ENCODE results near the gene NPR2.

Gene NPR2

DNA sequence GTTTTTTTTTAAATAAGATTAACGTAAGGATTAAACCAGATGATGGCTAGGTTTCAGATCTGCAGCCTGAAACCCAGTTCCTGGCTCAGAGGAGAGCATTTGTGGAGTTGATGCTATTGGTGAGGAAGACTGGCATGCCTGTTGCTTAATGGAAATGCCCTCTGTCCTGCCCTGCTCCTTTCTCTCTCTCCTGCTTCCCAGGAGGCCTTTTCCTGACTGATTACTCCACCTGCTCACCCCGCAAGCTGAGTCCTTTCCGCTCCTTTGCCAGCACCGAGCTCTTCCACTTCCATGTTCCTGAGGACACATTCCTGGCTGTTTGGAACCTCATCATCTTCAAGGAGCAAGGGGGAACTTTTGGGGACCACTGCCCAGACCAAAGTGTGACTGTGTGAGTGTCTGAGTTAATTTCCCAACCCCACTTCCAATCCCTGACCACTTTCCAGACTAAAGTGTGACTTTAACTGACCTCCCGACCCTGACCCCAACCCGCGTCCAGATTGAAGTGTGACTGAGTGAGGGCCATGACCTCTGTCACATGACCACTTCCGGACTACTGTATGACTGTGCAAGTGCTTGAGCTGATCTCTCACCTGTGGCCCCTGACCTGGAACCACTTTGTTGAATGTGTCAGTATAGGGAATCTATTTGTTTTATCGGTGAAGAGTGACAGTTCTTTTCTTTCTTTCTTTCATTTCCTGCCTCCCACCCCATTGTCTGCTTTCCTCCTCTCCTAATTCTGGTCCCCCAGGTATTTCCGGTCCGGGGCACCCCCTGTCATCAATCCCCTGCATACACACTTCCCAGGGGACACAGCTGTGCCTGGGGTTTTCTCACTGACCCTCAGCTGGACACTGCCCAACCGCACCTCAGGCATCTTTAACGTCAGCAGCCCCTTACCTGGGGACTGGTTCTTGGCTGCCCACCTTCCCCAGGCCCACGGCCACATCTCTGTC is 43.1 kb downstream of the NPR2 start:
- DNase-seq = no peak

DNA sequence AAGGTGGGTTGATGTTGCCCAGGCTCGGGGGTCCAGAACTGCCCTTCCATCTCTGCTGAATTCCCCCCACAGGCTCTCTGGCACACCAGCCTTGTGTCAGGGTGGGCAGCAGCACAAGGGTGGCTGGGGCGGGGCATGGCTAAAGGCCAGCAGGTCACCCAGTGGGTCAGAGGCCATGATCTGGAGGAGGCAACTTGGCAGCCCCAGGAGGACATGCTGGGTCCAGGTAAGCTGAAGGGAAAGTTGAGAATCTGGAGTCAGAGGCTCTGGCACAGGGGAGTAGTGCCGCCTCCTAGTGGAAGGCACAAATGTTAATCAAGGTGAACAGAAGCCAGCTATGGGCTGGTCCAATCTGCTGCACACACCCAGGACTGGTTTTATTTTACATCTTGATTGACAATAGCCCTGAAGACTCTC is 43.8 kb downstream of the NPR2 start:
- peak; percentile 60 for DNase-seq

DNA sequence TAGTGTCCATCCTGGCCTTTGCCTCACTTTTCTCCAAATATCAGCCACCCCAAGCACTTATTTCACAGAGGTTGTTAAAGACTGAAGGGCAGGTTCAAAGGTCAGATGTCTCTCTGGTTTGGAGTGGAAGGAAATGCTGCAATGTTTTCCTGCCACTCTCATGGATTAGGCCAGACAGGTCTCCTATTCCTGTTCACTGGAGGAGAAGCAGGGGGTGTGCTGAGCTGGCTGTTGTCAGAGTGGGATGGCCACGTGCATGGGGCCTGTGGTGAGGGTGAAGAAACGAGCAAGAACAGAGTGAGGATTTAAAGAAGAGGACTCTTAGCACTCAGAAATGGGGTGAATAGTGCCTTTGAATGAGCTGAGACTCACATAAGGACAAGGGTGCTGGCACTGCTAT is 44.4 kb downstream of the NPR2 start:
- no peak for DNase-seq

DNA sequence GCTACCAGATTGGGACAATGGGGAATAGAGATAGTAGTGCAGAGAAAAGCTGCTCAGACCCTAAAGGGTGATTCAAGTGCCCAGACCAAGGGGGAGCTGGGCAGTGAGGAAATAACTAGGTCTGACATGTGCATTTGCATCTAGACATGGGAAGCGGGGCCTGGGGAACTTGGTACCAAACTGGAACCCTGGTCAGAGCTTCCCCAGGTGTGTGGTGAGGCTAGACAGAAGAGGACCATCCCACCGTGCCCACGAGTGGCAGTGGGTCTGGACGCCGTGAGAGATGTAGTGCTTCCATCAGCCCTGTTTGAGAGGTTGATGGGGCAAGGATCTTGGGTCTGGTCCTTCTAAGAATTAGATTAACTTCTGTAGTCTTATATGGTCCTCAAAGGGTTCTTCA is 45.2 kb downstream of the NPR2 start:
- no peak for DNase-seq

DNA sequence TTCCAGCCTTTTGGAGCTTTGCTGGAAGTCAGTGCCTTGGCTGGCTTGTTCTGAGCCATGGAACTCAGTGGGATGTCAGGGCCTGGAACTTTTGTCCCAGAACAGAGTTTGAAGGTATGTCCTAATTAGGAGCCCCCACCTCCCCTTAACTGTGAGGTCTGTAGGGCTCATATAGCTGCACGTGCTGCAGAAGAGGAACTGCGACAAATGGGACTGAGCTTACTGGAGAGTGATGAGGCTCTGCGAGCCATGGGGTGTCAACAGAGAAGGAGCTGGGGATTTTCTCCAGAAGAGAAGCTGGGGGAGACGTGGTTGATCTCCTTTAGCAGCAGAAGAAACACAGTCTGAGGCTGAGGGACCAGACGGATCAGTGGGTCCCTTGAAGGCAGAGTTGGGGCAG is 48.5 kb downstream of the NPR2 start:
- no peak for DNase-seq

DNA sequence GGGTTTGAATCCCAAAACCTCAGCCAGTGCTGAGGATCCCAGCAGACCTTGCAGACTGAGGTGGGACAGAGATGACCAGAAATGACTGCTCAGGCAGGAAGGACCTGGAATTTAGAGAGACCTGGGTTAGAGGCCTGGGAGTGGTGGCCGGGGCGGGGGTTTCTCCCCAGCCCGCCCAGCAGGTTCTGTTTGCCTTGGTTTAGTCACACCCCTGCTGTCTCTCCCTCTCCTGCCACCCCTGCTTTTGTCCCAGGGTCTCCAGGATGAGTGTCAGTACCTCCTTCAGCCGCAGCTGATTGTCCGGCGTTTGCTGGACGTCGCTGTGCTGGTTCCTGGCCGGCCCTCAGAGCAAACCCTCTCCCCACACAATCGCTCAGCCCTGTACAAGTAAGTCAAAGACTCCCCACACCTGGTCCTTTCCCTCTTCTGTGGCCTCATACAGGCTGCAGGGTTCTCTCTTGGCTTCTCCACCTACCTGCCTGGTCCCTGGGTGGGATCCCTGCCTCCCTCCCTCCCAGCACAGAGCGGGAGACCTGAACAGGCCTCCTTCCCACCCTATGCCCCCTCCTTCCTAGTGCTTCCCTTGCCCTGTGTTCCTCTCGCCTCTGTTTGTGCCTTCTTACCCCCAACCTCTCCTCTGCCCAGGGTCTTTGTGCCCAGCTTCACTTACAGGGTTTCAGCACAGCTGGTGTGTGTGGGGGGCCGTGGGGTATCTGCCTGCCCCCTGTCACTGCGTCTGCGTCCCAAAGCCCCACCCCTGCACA is 49.7 kb downstream of the NPR2 start:
- no peak for DNase-seq

DNA sequence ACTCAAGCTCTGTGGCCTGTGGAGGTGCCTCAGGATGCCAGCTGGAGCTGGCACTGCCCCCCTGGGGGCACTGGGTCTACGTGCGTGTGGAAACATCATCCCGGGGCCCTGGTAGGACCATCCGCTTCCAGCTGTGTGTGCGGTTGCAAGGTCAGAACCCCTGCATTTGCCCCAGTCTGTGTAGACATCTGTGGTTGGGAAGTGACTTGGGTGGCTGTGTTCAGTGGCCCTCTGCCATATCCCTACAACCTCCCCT is 50.2 kb downstream of the NPR2 start:
- no peak for DNase-seq

DNA sequence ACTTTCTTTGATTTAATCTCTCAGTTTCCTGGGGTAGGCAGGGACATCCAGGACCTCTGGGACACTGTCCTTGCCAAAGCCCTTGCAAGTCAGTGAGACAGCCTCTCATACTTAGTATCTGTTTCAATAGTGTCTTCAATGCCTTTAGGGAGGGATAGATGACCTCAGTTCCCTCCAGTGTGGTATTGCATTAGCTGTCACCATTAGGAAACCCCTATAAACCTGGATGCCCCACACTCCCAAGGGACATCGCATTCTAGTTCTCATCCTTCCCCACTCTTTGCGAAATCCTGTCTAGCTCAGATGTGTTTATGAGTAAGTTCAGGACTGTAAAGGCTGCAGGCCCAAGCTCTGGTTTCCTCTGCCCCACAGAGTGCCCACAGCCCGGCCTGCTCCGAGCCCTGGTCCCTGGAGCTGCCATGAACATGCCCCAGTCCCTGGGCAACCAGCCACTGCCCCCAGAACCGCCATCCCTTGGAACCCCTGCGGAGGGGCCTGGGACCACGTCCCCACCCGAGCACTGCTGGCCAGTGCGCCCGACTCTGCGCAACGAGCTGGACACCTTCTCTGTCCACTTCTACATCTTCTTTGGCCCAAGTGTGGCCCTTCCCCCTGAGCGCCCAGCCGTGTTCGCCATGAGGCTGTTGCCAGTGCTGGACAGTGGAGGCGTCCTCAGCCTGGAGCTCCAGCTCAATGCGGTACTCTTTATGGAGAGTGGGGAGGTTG is 50.8 kb downstream of the NPR2 start:
- DNase-seq = no peak

DNA sequence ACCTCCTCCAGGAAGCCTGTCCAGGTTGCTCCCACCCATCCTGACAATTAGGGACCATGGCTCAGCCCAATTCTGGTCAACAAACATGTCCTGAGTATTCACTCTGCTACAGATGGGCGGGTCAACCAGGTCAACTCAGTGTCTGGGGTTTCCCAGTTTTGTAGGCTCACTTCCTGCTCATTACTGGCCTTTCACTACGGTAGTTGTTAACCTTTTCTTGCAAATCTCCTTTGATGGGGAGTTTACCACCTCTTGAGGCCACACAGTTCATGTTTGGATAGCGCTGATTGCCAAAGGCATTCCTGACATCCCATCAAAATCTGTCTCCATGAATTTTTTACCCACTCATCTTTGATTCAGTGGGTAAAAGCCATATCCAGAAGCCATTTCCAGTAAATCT is 51.4 kb downstream of the NPR2 start:
- no peak for DNase-seq

DNA sequence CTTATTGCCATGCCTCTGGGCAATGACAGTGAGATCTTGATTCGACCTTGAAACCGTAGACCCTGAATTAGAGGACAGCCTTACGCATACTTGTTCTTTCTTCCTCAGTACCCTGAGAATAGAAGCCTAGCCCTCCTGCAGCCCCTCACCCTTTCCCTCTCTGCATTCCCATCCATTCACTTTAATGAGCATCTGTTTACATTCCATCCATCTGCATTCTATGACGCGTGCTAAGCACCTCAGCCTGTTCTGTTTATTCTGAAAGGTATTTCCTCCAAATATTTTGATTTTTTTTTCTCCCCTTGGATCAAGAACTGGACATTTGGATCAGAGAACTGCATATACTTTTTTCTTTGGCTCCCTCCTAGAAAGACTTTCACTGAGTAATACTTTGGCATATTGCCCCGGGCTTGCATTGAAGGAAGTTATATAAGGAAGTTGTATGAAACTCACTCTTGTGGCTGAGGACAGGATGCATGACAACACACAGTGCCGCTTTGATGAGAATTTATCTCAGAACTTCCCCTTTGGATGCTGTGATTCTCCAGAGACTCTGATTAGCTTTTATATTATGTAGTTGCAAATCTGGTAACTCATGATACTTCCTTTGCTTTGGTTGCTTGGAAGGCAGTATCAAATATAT is 53.4 kb downstream of the NPR2 start:
- DNase-seq = peak; percentile 84

DNA sequence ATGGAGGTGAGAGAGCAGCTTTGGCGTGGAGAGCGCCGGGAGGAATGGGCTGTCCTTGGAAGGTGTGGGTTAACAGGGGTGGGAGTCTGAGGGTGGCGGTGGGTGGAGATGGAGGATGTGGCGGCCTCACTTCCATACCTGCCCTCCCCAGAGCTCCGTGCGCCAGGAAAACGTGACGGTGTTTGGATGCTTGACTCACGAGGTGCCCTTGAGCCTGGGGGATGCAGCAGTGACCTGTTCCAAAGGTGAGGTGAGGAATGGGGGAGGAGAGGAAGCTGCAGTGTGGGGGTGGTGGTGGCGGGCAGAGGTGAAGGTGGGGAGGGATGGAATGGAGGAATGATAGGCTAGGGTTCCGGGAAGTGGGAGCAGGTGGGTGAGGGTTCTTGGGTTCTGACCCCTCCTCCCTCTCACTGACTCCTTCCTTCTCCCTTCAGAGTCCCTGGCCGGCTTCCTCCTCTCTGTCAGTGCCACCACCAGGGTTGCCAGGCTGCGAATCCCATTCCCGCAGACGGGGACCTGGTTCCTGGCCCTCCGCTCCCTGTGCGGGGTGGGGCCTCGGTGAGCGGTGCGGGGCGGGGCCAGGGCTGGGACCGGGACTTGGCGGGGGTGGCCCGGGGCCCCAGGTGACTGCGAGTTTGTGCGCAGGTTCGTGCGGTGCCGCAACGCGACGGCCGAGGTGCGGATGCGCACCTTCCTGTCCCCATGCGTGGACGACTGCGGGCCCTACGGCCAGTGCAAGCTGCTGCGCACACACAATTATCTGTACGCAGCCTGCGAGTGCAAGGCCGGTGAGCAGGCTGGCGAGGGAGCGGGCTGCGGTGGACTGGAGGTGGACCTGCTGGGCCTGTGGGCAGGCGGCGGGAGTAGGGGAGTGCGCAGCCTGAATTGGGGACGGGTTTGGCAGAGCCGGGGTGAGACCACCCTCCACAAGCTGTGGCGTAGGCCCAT is 54.7 kb downstream of the NPR2 start:
- no peak for DNase-seq

DNA sequence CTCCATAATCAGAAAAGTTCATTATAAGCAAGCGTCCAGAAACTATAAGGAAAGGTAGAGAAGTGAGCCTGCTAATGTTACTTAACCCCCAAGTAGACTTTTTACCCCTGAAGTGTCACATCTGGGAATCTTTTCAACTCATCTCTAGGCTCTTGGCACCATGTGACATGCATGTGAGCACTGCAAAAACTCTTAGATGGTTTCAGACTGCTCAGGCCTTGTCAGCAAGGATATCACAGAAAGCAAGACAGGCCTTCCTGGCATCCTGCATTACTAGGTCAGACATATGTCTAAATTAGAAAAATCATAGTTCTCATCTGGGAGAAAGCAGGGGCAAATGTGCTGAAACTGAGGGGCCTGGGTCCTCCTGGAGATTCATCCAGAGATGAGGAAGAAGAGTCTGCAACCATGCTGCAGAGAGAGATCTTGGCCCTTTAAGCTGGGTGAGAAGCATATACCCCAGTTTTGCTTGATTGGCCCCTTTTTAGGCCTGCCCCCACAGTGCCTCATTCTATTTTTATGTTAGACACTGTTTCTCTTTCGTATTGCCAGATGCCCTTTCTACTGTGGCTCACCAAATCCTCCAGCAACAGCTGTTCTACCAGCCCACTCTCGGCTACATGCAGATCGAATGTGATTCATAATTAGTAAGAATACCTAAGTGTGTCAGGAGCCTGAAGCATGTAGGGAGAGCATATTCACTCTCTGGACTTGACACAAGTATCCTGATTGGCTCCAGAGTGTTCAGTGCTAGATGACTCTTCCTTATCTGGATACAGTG is 56.6 kb downstream of the NPR2 start:
- DNase-seq = no peak

DNA sequence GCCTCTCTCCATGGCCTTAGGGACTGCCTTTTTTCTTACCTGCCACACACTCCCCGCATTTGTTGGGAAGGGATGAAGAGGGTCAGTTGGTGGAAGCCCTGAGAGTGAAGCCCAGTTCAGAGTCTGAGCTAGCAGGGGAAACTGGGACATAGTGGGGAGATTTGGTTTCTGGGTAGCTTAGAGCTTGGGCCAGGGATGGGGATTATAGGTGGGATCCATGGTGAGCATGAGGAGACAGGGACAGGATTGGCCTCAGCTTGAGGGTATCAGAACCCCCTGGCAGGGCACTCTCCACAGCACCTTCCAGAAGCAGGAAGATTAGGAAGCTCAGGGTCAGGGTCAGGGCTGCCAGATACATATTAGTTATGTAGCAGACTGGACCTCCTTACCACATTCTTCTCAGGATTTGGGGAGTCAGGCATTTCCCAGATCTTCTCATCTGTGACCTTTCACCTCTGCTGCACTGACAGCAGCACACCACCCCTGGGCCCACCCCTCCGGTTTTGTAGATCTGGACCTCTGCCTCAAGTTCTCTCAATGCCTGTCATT is 61.0 kb downstream of the NPR2 start:
- no peak for DNase-seq

DNA sequence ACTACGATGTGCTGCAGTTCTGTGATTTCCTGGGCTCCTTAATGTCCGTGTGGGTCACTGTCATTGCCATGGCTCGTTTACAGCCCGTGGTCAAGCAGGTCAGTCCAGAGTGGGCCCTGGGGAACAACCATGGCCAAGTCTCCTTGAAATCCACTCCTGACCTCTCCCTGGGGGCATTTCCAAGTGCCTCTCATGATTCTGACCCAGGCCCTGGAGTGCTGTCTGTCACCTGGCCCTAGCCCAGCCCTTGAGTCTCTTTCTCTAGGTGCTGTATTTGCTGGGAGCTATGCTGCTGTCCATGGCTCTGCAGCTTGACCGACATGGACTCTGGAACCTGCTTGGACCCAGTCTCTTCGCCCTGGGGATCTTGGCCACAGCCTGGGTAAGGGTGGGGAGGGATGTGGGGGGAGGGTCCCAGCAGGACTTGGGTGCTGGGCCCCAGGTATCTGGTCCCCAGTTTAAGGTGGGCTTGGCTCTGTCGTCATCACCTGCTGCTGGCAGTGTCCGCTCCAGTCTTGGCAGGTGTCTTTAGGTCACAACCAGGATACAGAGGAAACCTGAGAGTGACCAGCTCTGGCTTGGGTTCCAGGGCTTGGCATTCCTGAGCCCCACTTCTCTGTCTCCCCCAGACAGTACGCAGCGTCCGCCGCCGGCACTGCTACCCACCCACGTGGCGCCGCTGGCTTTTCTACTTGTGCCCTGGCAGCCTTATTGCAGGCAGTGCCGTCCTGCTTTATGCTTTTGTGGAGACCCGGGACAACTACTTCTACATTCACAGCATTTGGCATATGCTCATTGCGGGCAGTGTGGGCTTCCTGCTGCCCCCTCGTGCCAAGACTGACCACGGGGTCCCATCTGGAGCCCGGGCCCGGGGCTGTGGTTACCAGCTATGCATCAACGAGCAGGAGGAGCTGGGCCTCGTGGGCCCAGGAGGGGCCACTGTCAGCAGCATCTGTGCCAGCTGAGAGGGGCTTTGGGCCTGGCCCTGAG is 61.8 kb downstream of the NPR2 start:
- DNase-seq = no peak

DNA sequence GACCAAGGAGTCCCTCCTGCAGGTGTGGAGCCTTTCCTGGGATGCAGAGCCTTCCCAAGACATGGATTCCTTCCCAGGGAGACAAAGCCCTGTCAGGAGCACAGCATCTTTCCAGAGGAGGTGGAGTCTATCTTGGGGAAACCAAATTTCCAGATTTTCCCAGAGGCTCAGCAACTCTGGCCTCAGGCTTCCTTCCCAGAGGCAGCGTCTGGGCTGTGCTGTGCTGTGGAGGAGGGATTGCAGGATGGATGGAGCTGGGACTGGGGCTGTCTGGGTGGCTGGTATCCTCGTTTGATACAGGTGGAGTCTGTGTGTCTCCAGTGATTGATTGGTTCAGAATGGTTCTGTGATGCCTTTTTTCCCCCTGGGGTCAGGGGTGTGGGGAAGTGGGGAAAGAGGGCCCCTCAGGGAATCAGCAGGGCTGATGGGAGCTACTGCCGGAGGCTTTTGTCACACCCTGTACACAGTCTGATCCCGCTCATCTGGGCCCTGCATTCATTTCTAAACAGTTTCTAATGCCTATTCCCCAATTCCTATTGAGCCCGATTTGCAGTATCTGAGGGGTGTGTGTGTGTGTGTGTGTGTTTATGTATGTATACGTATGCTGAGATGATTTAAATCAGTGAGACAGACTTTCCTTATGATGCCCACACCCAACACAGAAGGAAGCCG is 62.8 kb downstream of the NPR2 start:
- DNase-seq = no peak

DNA sequence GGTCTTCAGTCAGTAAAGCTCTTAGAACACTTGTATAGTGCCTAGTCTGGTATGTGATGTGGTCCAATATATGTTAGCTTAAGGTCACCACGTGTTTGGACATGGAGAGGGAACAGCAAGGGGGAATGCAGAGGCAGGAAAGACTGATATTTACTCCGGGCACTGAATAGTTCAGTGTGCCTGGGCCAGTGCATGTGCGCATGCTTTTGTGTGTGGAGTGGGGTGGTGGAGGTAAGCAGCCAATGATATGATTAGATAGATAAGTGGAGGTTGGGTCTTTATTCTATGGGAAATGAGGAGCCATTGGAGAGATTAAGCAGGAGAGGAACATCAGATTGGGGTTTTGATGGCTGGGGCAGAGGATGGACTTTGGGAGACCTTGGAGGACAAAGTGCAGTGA is 64.8 kb downstream of the NPR2 start:
- no peak for DNase-seq

DNA sequence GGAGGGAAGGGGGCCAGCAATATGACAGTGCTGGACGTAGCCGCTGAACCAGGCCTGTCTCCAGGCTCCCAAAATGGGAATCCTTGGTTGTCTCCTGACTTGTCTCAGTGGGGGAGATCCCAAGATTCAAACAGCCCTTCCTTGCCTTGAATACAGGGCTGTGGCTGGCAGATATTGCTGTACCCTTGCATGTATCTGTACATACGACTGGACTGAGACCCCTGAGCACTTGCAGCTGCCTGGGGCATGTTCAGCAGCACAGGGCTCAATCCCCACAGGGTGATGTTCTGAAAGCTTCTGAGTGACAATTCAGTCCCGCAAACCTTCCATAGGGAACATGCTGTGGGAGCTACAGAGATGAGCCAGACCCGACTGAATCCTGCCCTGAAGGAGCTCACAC is 65.5 kb downstream of the NPR2 start:
- no peak for DNase-seq

DNA sequence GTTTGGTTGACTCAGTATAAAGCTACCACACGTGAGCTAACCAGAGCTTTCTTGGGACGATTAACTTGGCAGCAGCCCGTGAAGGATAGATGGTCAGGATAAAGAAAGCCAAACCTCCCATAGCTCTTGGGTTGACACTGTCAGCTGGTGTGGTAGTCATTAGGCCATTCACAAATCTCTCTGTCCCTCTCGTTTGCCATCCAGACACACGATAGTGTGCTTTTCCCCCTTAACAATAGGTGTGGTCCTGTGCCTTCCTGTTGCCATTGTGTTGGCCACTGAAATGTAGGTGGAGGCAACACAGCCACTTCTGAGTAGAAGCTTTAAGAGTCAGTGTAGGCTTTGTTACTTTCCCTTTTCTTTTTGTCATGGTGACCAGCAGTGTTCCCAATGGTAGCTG is 67.1 kb downstream of the NPR2 start:
- DNase-seq = no peak

Data from hematopoietic multipotent progenitor cell treated with erythropoietin and hydrocortisone succinate and interleukin-3 and kit ligand, for 6 days (in vitro differentiated cells).